GM18498 (cell line): ENCODE results near the gene PANX2.
"Not testable (repeated sequence)": the region's sequence is repeated elsewhere in the genome, so short reads cannot be mapped to it uniquely, and the experiment has no call there.

Experiments used
- ATAC-seq: cut with Tn5 transposase; IDR thresholded peaks from one replicate; pipeline ENCODE4 v1.9.1; 2021; ENCODE audit warnings: mild to moderate bottlenecking, moderate library complexity; ENCODE audit not compliant: unreplicated experiment

PANX2 gene

GRCh38 chr22:50197856-50198623 is 27.5 kb downstream of the PANX2 start:
- ATAC-seq, result no peak

GRCh38 chr22:50198624-50199017 is 28.1 kb downstream of the PANX2 start:
- ATAC-seq, result no peak

GRCh38 chr22:50199251-50199721 is 28.8 kb downstream of the PANX2 start:
- no peak for ATAC-seq

GRCh38 chr22:50199829-50200460 is 29.4 kb downstream of the PANX2 start:
- peak; percentile 2 for ATAC-seq

- peak; percentile 75 for ATAC-seq
These were observed 30.1 kb downstream of the PANX2 start, which contains the start of gene SELENOO for GRCh38 chr22:50200461-50201190. Gene SELENOO (plus strand): TSS chr22:50201011. CDS start chr22:50201037, 26 bp downstream.

- ATAC-seq, result peak; percentile 22
These were observed 30.9 kb downstream of the PANX2 start for GRCh38 chr22:50201191-50202129.

GRCh38 chr22:50202130-50202666 is 31.7 kb downstream of the PANX2 start:
- ATAC-seq, result no peak

GRCh38 chr22:50203288-50203687 is 32.8 kb downstream of the PANX2 start:
- ATAC-seq, result no peak

GRCh38 chr22:50204571-50204970 is 34.0 kb downstream of the PANX2 start:
- no peak for ATAC-seq

- not testable (repeated sequence) for ATAC-seq
These were observed 34.5 kb downstream of the PANX2 start for GRCh38 chr22:50204998-50205397.

- ATAC-seq, result no peak
These were observed 35.4 kb downstream of the PANX2 start for GRCh38 chr22:50205781-50206569.

GRCh38 chr22:50206599-50206998 is 36.1 kb downstream of the PANX2 start:
- ATAC-seq, result no peak

- no peak for ATAC-seq
These were observed 37.0 kb downstream of the PANX2 start for GRCh38 chr22:50207383-50208140.

- no peak for ATAC-seq
These were observed 38.0 kb downstream of the PANX2 start for GRCh38 chr22:50208430-50208938.

GRCh38 chr22:50208939-50209892 is 38.7 kb downstream of the PANX2 start:
- ATAC-seq, result no peak

- ATAC-seq, result no peak
These were observed 39.4 kb downstream of the PANX2 start for GRCh38 chr22:50209893-50210292.

- ATAC-seq, result no peak
These were observed 40.0 kb downstream of the PANX2 start for GRCh38 chr22:50210378-50211139.
